ENCODE results near the gene A3GALT2.

A3GALT2 gene

DNA sequence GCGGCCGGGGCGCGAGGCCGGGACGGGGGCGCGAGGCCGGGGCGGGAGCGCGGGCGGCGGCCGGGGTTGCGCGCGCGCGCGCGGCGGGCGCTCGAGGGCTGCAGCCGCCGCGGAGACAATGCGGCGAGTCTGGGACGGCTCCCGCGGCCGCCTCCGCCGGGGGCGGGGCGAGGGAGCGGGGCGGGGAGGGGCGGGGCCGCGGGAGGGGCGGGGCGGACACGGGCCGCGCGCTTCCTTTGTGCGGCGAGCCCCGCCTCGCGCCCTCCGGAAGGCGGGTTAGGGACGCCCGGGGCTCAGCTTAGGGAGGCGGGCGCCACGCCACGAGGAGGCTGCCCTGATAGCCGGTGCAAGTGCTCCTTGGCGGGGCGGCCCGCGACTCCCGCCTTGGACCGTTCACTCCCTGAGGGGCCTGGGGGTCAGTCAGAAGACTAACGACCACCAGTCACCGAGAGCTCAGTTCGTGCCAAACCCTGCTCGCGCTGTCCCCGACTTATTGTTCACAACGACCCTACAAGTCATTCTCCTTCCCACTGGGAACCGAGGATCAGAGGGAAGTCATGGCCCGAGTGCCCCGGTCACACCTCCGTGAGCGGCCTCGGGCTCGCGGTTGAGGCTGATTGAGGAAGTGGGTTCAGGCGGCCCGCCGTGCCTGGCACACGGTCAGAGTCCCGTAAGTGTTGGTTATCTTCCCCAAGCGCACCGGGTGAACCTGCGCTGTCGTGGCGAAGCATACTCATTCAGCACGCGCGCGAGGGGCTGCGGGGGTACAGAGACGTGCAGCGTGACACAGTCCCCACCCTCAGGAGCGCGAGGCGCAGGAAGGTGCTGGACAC is 29.1 kb upstream of the A3GALT2 start:
- peak; percentile 63 to 72 for DNase-seq

GRCh38 chr1:33349081-33349759 is 28.3 kb upstream of the A3GALT2 start:
- peak; percentile 21 to 30 for DNase-seq

GRCh38 chr1:33348676-33349080 is 27.8 kb upstream of the A3GALT2 start:
- DNase-seq: peak; percentile 21 to 34

- no peak for DNase-seq
Measured at GRCh38 chr1:33348194-33348593, 27.3 kb upstream of the A3GALT2 start.

- DNase-seq: no peak
Measured at GRCh38 chr1:33347650-33347992, 26.7 kb upstream of the A3GALT2 start.

GRCh38 chr1:33346927-33347649 is 26.2 kb upstream of the A3GALT2 start:
- DNase-seq: no peak

DNA sequence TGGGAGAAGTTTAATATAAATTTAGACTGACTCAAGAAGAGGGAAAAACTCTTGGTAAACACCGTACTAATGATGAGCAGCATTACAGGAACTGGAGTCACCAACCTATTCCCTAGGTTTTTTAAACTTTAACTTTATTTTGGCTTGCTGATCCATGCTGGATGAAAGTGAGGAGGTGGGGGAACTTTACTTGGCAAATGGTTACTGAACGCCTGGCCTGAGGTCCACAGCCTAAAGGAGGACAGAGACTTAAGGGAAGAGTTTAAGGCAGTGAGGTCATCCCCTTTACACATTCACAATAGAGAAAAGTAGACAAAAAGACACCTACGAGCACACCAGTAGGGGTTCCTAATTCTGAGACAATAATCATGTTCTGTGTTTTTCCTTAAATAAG is 25.6 kb upstream of the A3GALT2 start:
- no peak for DNase-seq

DNA sequence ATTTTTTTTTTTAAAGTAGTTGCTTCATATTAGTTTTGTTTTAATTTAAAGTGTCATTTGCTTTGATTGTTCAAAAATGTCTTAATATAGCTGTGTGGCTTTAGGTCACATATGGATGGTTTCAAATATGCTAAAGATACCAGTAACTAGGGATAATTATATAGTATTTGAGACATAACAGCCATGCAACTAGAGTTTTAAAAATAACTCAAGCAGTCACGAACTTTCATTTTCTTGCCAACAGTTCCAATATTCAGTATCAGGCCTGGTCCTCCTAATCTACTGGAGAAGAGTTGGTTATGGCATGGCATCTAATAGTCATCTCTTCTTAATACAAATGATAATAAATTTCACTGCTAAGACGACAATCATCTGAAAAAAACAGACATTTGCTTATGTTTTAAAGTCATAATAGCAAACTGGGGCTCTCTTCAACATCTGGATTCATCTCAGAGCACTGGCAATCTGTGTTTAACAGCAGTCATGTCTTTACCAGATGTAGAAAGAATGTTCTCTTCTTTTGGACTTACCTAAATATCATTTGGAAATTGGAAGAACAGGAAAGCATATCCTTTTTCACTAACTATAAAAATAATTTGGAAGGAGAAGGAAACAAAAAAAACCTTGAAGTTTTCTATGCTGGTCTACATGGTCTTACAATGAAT is 24.1 kb upstream of the A3GALT2 start:
- no peak for DNase-seq

DNA sequence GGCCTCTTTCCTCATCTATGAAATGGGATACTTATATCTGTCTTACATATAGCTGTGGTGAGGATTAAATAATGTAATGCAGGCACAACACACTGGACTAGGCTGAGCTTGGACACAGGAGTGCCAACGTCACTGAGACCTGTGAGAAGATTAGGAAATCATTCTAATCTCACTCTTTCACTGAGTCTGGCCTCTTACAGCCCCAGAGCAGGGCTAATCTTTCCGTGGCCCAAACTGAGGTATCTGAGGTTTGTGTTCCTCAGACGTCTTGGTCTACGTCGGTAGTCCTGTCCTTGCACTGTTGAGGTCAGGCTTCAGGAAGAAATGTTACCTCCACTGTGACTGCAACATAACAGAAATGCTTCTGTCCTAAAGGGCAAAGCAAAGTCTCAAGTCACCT is 22.6 kb upstream of the A3GALT2 start:
- no peak for DNase-seq

- no peak for DNase-seq
Measured at GRCh38 chr1:33342041-33342723, 21.3 kb upstream of the A3GALT2 start.

GRCh38 chr1:33341190-33341589 is 20.3 kb upstream of the A3GALT2 start:
- no peak for DNase-seq

GRCh38 chr1:33339413-33339812 is 18.5 kb upstream of the A3GALT2 start:
- DNase-seq: no peak

GRCh38 chr1:33338440-33339211 is 17.7 kb upstream of the A3GALT2 start:
- DNase-seq: no peak

GRCh38 chr1:33338048-33338439 is 17.1 kb upstream of the A3GALT2 start:
- no peak for DNase-seq

- no peak for DNase-seq
Measured at GRCh38 chr1:33337441-33337840, 16.5 kb upstream of the A3GALT2 start.

- no peak for DNase-seq
Measured at GRCh38 chr1:33336580-33336979, 15.7 kb upstream of the A3GALT2 start.

DNA sequence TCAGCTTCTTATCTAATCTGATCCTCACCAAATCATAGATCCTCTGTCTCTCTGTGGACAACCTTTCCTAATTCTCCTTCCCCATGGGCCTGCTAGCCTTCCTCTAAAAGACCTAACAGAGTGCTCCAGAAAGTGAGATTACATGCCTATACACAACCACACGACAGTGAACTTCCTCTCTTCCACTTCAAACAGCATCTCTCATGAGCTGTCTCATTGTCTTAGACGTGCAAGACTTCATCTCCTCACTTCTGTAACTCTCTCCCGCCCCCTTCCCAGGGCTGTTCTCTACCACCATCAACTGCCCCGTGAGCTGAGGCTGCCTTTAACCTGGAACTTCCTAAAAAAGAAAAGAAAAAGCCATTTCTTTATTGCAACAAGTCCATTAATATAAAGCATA is 14.1 kb upstream of the A3GALT2 start:
- no peak for DNase-seq

DNA sequence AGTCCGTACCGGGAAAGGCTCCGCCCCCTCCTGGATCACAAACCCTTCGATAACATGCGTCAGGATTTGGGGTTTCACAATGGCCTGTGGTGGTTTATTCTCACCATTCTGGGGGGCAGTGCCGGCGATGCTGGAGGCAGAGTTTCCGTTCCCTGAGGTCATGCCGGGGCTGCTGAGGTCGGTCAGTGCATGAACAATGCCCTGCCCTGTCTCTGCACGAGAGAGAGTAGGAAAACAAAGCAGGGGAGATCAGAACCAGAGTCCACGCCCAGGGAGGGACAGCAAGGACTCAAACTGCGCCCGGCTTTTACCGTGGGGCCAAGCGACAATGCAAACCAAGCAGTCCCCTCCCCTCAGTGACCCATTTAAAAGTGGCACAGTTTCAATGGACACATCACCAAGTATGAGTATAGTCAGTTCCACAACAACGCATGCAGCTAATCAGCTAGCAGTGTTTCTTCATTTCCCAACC is 13.2 kb upstream of the A3GALT2 start:
- no peak for DNase-seq

DNA sequence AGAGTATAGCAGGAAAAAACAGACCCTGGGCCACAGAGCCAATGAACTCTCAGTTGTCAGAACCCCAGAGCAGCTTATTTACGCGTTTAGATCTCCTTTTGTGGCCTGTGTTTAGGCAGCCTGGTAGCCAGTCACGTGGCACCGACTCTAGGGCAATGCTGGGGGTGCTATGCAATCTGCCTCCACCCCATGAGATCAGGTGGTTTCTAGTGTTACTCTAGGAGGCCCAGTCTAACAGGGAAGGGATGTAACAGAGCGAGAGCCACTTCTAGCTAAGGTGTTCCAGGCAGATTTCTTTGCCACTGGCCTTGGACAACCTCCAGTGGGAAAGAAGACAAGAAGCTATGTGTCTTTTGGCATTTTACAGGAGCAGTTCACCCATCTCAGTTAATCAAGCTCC is 12.0 kb upstream of the A3GALT2 start:
- DNase-seq: no peak

GRCh38 chr1:33332357-33332789 is 11.5 kb upstream of the A3GALT2 start:
- DNase-seq: no peak

DNA sequence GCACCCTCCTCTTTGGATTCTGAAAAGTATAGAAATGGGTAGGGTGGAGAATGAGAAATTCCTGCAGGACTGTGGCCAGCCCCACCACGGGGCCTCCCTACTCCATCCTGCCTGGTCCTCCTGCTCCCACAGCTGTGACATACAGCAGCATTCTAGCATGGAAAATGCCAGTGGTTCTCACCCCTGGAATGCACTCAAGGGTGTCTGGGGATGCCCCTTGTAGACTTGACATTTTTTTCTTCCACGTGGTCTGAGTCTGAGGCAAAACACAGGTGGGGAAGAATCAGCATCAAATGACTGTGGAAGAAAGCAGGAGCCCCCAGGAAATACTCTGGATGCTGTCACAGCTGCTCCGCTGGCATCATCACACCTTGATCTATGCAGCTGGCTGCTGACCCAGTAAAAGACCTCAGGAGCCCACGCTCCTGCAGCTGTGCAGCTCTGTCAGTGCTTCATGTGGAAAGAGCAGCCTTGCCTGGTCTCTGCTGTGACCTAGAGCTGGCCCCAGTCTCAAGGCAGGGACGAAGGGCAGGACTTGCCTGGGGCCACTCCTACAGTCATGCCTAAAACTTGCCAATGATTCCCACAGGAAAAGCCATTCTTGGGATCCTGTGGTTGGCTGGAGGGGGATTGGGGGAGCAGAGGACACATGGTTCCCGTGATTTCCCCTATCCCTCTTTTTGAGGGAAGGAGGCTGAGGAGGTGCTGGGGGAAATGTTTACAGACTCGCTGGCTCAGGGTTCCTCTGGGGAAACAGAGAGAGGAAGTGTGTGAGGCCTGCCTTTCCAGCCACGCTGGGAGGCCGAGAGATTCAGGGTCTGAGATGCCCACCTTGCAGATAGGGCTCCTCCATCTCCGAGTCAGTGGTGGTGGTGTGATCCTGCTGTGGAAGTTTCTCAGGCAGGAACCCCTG is 10.8 kb upstream of the A3GALT2 start:
- no peak for DNase-seq
